Peyer's patch (tissue), 4 donors: ENCODE data around the gene EIF3A.

Experiments
- CTCF ChIP-seq, 6 experiments: fragments of 450-650 bp in 4 of 6; fragments of 200-600 bp in 2 of 6; sonication (generic) in 1 of 6; IDR thresholded peaks; one replicate each; pipeline ENCODE4 v1.5.1; 2017 to 2019; ENCODE audit warnings: antibody characterized with exemption in 6 of 6, mild to moderate bottlenecking in 3 of 6, moderate library complexity in 1 of 6
- POLR2A ChIP-seq, 2 donors: fragments of 450-650 bp; IDR thresholded peaks; one replicate each; pipeline ENCODE4 v1.5.1; 2017; ENCODE audit warnings: antibody characterized with exemption in 2 of 2, mild to moderate bottlenecking in 2 of 2, moderate library complexity in 2 of 2

DNA sequence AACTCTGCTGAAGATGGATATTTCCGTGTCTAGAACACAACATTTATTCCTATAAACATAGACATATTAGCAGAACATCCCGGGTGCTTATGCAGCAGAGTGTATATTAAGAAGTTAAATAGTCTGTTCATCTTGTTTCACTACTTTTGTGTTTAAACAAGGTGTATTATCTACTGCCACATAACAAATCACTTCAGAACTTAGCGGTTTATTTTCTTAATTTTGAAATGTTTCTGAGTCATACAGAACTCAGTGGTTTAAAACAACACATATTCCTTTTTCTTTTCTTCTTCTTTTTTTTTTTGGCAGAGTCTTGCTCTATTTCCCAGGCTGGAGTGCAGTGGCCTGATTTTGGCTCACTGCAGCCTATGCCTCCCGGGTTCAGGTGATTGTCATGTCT, 49.1 kb upstream of the EIF3A start:
- TF ChIP-seq CTCF (IDR thresholded peaks at IDR 0.05) (no peak), POLR2A (IDR thresholded peaks at IDR 0.05) (no peak)
